Stimulated activated CD8-positive, alpha-beta memory T cell treated with anti-CD3 and anti-CD28 coated beads, Interleukin-4, amount 100 ng/mL, for 24 hours (primary cell): ENCODE measurements around the gene NR4A1.

ENCODE experiments used
- DNase-seq: peaks from one replicate; pipeline ENCODE4 v3.0.0-alpha.2; 2020; ENCODE audit warnings: low read depth

NR4A1 gene

GRCh38 chr12:52041695-52042123, 9.5 kb upstream of the NR4A1 start:
- DNase-seq = no peak

DNA sequence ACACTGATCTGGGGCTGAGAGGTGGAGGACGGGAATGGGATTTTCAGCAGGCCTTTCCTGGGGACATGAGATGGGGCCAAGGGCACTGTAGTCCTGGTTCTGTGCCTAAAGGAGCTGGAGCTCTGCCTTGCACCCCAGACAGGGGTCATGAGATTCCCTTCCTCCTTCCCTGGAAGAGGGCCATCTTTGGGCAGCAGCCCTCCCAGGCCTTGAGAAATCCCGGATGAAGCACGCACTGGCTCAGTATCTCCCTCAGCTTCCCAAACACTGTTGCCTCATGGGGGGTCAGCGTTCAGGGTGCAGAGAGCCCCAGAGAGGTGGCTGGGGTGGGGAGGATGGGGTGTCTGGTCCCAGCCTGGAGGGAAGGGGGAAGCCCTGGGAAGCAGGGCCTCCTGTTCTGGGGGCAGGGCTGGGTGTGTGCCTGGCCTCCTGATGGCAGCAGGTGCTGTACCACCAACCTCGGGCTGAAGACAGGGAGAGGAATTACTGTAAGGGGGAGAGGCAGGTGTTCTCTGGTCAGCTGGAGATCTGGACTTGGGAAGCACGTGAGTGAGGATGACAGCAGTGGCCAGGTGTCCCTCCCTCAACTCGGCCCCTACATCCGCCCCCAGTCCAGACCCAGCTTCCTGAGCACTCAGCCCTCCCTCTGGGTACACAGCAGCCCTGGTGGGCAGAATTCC, 8.4 kb upstream of the NR4A1 start:
- DNase-seq = no peak

DNA sequence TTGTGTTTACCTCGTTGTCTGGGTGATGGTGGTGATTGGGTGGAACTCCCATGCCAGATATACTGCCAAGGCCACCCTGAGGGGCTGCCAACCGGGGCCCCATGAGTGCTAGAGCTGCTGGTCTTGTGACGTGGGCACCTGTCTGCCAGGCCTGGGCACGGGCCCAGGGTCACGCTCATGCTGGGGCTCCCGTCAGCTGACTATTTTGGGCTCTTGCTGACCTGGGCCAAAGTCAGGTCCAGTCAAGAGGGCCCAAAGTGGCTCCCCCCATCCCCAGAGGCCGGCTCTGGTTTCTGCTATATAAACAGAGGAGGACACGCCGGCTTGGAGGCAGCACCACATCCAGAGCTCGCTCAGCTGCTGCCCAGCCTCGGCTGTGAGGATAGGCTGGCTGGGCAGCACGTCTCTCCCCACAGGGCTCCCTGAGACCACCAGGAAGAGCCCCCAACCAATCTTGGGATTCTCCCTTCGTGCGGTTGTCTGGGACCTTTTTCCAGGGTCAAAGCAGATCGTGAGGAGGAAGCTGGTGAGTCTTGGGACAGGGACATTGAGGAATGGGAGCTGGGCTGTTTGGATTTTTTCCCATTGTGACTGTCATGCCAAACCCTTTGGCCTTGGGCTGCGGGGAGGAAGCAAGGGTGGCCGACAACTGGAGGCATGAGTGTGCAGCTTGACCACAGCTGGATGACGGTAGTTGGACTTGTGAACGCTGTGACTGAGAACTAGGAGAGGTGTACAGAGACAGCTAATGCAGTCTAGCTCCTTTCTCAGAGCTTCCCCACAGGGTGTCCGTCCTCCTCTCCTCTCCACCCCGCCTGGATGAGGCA, 7.6 kb upstream of the NR4A1 start:
- no peak for DNase-seq

GRCh38 chr12:52044292-52044983, 6.8 kb upstream of the NR4A1 start:
- no peak for DNase-seq

DNA sequence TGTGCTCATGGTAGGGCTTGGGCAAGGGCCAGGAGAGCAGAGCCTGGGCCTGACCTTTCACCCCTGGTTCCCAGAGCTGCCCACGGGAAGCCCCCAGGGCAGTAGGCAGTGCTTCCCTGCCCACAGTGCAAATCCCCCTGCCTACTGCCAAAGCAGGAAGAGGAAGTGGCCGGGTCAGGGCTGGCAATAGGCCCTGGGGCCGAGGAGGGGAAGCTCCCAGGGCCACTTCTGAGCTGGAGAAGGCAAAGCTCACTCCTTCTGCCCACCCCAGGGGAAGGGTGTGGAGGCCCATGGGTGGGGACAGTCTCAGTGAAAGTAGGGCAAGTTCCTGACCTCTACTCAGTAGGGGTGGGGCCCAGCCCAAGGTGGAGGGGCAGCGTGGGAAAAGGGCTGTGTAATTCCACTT, 5.4 kb upstream of the NR4A1 start:
- DNase-seq = no peak

DNA sequence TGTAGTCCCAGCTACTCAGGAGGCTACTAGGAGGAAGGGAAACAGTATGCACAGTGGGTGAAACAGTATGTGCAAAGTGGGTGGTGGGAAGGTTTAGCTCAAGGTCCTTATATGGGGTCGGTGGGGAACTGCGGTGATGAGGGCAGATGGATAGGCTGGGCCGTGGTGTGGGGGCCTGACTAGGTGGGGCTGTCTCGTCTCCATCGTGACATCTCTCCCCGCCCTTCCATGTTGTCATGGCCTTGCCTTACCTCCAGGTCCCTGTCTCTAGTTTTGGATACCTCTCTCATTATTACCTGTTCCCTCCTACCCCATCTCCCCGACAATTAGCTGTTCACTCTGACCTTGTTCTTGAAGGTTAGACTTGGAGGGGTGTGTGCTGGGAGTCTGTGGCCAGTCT, 4.4 kb upstream of the NR4A1 start:
- no peak for DNase-seq

DNA sequence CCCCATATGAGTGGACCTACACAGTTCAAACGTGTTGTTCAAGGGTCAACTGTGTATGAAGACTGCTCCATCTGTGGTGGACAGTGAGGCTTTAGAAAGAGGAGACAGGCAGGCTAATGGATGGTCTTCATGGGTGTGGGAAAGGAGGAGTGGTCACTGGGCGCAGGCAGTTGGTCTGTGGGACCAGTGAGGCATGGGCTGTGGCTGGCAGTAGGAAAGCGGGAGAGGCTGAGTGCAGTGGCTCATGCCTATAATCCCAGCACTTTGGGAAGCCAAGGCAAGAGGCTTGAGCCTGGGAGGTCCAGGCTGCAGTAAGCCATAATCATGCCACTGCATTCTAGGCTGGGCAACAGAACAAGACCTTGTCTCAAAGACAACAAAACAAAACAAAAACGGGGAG, 2.0 kb upstream of the NR4A1 start:
- no peak for DNase-seq

- DNase-seq = no peak
These were observed 1.6 kb upstream of the NR4A1 start for GRCh38 chr12:52049688-52050087.

DNA sequence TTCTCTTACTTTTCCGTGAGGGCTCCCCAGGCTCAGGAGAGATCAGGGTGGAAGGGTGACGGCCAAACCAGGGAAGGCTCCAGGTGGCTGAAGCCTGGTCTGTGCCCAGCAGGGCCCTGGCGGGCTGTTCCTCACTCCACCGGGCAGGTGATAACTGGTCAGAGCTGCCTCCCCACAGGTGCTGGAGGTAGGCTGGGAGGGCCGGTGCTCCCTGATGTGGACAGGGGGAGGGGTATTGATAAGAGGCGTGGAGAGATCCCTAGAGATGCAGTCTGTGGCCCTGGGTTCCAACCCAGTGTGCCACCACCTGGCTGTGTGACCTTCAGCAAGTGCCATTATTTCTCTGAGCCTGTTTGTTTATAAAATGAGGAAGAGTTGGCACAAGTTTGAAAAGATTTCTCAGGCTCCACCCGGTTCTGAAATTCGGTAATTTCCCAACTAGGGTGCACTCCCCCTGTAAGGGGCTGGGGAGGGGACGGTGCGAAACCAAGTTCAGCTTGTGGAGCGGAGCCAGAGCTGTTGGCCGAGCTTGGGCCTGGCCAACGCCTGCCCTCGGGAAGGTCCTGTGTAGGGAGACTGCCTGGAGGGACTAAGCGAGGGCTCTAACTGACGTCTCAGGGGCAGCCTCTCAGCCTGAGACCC, 1.0 kb upstream of the NR4A1 start:
- no peak for DNase-seq

GRCh38 chr12:52052468-52053186, 1.4 kb downstream of the NR4A1 start:
- no peak for DNase-seq

DNA sequence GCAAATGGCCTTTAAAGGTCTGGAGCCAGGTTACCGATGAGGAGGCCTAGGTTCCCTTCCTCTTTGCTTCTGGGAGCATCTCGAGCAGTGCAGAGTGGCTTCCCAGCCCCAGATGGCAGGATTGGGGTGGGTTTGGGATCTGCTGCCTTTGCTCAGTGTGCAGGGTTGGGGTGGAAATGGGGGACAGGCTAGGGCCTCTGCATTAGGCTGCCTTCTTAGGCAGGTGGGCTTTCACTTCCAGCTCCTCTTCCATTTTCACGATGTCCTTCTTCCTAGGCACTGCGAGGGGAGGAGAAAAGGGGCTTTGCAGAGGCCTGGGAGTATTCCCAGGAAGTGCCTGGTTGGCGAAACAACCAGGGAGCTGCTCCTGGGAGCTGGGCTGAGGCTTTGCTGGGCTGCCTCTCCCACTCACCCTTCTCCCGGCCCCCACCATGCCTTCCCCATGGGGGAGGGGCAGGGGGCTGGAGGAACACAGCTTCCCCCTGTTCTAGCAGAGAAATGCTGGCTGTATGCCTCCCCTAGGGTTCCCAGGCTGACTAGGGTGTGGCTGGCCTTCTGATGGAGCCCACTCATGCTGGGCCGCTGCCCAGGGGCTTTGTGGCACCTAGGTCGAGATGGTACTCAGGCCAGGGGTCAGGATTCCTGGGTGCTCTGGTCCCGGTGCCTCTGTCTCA, 2.4 kb downstream of the NR4A1 start:
- DNase-seq = no peak

DNA sequence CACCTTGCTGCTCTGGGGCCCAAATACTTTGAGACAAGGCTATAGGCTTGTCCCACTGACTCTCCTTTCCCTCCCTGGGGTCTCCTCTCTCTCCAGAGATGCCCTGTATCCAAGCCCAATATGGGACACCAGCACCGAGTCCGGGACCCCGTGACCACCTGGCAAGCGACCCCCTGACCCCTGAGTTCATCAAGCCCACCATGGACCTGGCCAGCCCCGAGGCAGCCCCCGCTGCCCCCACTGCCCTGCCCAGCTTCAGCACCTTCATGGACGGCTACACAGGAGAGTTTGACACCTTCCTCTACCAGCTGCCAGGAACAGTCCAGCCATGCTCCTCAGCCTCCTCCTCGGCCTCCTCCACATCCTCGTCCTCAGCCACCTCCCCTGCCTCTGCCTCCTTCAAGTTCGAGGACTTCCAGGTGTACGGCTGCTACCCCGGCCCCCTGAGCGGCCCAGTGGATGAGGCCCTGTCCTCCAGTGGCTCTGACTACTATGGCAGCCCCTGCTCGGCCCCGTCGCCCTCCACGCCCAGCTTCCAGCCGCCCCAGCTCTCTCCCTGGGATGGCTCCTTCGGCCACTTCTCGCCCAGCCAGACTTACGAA, 3.1 kb downstream of the NR4A1 start:
- DNase-seq = no peak

GRCh38 chr12:52054833-52055730, 3.8 kb downstream of the NR4A1 start:
- DNase-seq = no peak

- DNase-seq = no peak
These were observed 4.8 kb downstream of the NR4A1 start for GRCh38 chr12:52055731-52056711.

DNA sequence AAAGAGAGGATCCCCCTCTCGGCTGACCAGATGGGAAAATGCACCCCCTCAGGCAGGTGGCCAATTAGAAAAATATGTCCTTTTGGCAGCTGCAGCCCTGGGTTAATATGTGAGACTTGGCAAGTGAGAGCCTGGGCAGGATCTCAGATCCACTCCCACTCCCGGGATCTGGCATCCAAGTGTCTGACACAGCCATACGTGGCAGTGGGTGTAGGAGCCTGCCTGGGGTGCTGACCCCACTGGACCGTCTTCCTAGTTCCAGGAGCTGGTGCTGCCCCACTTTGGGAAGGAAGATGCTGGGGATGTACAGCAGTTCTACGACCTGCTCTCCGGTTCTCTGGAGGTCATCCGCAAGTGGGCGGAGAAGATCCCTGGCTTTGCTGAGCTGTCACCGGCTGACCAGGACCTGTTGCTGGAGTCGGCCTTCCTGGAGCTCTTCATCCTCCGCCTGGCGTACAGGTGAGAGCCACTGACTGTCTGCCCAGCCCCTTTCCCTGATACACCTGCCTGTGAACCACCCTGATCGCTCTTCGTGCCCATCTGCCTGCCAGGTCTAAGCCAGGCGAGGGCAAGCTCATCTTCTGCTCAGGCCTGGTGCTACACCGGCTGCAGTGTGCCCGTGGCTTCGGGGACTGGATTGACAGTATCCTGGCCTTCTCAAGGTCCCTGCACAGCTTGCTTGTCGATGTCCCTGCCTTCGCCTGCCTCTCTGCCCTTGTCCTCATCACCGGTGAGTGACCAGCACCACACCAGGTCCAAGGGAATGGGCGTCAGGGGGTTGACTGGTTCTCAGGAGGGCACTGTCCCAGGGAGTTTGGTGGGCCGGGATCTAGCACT, 5.8 kb downstream of the NR4A1 start:
- DNase-seq = no peak

- DNase-seq = no peak
These were observed 6.7 kb downstream of the NR4A1 start for GRCh38 chr12:52057638-52058576.
